ENCODE data around the gene CYRIA. TPM values are rescaled to one million over a fixed set of nuclear protein-coding genes. Genes with fewer than 3 reads are reported as not detected.

The CYRIA gene
- total and polyA plus RNA-seq, 3 donors from 2014 or later, result 2.6 to 4.8 (median 4.1) TPM

GRCh38 chr2:16625201-16625729 lies 40.4 kb downstream of the CYRIA start:
- intact Hi-C loops (cut with DNase I; ENCODE audit: low total_unique reads), result no loop called here
- Histone ChIP-seq H3K4me3 (no peak overlapping the region), H3K27ac (peak overlapping the region in 1 of 2 donors; percentile 30), H3K36me3 (ENCODE audit: low read depth, missing control alignments) (no peaks in the 10 kb centered on the region), H3K27me3 (no peaks in the 10 kb centered on the region), H3K4me1 (peaks cover 10% of the 10 kb centered on the region), H3K9me3 (no peaks in the 10 kb centered on the region)
- 57 to 60% methylated on average over 5 of the region's 5 CpGs for WGBS, 2 donors
- DNase-seq, result peak; percentile 44
- TF ChIP-seq, protein P1, sequence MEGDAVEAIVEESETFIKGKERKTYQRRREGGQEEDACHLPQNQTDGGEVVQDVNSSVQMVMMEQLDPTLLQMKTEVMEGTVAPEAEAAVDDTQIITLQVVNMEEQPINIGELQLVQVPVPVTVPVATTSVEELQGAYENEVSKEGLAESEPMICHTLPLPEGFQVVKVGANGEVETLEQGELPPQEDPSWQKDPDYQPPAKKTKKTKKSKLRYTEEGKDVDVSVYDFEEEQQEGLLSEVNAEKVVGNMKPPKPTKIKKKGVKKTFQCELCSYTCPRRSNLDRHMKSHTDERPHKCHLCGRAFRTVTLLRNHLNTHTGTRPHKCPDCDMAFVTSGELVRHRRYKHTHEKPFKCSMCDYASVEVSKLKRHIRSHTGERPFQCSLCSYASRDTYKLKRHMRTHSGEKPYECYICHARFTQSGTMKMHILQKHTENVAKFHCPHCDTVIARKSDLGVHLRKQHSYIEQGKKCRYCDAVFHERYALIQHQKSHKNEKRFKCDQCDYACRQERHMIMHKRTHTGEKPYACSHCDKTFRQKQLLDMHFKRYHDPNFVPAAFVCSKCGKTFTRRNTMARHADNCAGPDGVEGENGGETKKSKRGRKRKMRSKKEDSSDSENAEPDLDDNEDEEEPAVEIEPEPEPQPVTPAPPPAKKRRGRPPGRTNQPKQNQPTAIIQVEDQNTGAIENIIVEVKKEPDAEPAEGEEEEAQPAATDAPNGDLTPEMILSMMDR (IDR thresholded peaks at IDR 0.05), result no peak
- no peak for TF ChIP-seq POLR2A (IDR thresholded peaks at IDR 0.05)

DNA sequence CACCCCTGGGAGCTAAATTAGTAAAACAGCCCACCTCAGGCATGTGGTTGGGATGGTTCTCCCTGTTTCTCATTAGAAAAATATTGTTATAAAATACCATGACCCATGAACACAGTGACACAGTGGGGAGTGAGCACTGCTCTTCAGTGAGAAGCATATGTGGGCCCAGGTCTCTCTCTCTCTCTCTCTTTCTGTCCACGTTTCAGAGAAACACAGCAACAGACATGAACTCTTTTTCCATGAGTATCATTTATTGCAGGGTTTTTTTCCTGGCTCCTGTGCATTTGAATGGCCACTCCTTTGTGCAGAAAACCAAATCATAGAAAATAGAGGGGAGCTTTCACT lies 41.2 kb downstream of the CYRIA start:
- intact Hi-C loops (cut with DNase I; ENCODE audit: low total_unique reads), result no loop called here
- Histone ChIP-seq H3K36me3 (ENCODE audit: low read depth, missing control alignments) (no peaks in the 10 kb centered on the region), H3K27ac (no peak overlapping the region), H3K27me3 (no peaks in the 10 kb centered on the region), H3K4me3 (no peak overlapping the region), H3K4me1 (peaks cover 10% of the 10 kb centered on the region), H3K9me3 (no peaks in the 10 kb centered on the region)
- DNase-seq, result no peak
- WGBS, 2 donors, result 40 to 51% methylated on average over 1 of the region's 1 CpG
- no peak for TF ChIP-seq POLR2A (IDR thresholded peaks at IDR 0.05)
- TF ChIP-seq, protein P1 (IDR thresholded peaks at IDR 0.05), result no peak

DNA sequence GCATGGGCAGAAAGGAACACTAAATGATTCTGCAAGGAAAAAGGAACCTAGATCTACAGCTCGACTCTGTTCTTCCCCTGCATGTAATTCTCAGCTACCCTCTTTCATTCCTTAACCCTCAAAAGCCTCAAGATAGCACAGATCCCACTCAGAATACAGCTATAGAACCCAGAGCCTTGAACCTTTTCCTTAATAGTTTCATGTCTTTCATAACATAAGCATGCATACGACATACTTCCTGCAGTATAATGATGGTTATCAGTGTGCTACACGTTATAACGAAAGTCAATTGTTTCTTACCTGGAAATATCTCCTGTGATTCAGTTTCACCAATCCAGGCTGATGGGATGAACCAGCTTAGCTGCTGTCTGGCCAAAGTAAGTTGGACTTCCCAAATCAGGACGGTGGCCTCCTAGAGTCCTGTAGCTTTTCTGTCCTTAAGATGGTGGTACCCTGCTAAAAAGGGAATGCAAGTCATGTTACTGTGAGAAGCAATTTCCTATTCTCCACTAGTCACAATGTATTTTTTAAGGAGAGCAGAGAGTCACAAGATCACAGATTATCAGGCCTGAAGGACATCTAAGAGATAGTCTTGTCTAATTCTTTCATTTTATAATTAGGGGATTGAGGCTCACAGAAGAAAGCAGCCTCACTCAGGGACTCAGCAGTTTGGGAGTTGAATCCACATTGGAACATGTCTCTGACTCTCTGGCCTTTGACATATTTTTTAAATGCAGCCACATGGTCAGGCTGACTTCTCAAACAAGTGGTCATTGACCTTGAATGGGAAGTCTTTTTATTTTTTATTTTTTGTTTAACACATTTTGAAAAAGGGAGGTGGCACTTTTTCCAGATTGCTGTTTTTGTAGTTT lies 41.8 kb downstream of the CYRIA start:
- no peak overlapping the region for H3K4me3 ChIP-seq
- 75 to 90% methylated on average over 5 of the region's 5 CpGs for WGBS, 2 donors
- H3K4me1 ChIP-seq, result peaks cover 10% of the 10 kb centered on the region
- no peak overlapping the region for H3K27ac ChIP-seq
- no peak for TF ChIP-seq POLR2A (IDR thresholded peaks at IDR 0.05)
- TF ChIP-seq, protein P1 (IDR thresholded peaks at IDR 0.05), result no peak
- DNase-seq, result no peak
- H3K27me3 ChIP-seq, result no peaks in the 10 kb centered on the region
- no peaks in the 10 kb centered on the region for H3K9me3 ChIP-seq
- intact Hi-C loops (cut with DNase I; ENCODE audit: low total_unique reads), result no loop called here
- no peaks in the 10 kb centered on the region for H3K36me3 ChIP-seq (ENCODE audit: low read depth, missing control alignments)

- Histone ChIP-seq H3K9me3 (no peaks in the 10 kb centered on the region), H3K36me3 (ENCODE audit: low read depth, missing control alignments) (no peaks in the 10 kb centered on the region), H3K27ac (no peak overlapping the region), H3K27me3 (no peaks in the 10 kb centered on the region), H3K4me3 (no peak overlapping the region), H3K4me1 (peaks cover 10% of the 10 kb centered on the region)
- DNase-seq, result no peak
- WGBS, 2 donors, result 93 to 94% methylated on average over 6 of the region's 6 CpGs
- intact Hi-C loops (cut with DNase I; ENCODE audit: low total_unique reads), result no loop called here
- no peak for TF ChIP-seq POLR2A (IDR thresholded peaks at IDR 0.05)
- TF ChIP-seq, protein P1 (IDR thresholded peaks at IDR 0.05), result no peak
Measured at GRCh38 chr2:16623031-16623430, 42.6 kb downstream of the CYRIA start.

All from testis (tissue), 3 donors.